ENCODE data around the gene KBTBD6.
"Not testable (repeated sequence)": the region's sequence is repeated elsewhere in the genome, so short reads cannot be mapped to it uniquely, and the experiment has no call there.

KBTBD6 gene

DNA sequence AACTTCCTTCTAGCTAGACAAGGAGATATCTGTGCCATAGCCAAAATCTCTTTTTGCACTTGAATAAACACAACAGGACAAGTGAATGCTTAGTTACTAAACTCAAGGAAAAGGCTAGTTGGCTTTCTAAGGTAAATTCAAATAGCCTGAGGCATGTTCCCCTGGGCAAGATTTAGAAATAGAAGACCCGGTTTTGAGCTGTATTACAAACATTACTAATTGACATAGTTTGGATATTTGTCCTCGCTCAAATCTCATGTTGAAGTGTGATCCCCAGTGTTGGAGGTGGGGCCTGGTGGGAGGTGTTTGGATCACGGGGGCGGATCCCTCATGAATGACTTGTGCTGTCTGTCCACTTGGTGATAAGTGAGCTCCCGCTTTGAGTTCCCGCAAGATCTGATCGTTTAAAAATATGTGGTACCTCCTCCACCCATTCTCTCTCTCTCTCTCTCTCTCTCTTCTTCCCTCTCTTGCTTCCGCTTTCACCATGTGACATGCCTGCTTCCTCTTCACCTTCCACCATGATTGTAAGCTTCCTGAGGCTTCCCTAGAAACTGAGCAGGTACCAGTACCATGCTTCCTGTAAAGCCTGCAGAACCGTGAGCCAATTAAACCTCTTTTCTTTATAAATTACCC is 3.9 kb upstream of the KBTBD6 start:
- no peak for DNase-seq (ENCODE audit: low read depth)

- no peak for DNase-seq (ENCODE audit: low read depth)
Observed at GRCh38 chr13:41133951-41134350, 1.3 kb upstream of the KBTBD6 start.

GRCh38 chr13:41131660-41132511 is 716 bp downstream of the KBTBD6 start:
- DNase-seq (ENCODE audit: low read depth), result not testable (repeated sequence)

GRCh38 chr13:41131189-41131588 is 1.4 kb downstream of the KBTBD6 start:
- DNase-seq (ENCODE audit: low read depth), result not testable (repeated sequence)

- DNase-seq (ENCODE audit: low read depth), result no peak
Observed at GRCh38 chr13:41130356-41130755, 2.2 kb downstream of the KBTBD6 start.

GRCh38 chr13:41127701-41128100 is 4.9 kb downstream of the KBTBD6 start:
- no peak for DNase-seq (ENCODE audit: low read depth)

DNA sequence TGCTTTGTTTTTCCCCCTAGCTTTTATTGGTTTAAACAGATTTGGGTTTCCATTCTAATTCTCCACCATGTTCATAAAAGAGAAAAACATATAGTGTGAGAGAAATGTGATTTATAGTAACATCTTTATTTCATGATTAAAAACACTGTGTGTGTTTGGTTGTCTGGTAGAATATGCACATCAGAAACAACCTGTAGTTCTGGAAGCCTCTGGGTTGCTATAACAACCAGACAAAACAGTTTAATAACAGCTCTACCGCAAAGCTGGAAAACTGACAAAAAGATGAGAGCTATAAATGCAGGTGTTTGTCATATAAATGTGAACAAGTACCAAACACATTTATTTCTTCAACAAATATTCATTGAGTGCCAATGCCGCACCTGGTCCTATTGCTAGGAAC is 9.8 kb downstream of the KBTBD6 start:
- no peak for DNase-seq (ENCODE audit: low read depth)

- DNase-seq (ENCODE audit: low read depth), result no peak
Observed at GRCh38 chr13:41117869-41118268, 14.7 kb downstream of the KBTBD6 start.

DNA sequence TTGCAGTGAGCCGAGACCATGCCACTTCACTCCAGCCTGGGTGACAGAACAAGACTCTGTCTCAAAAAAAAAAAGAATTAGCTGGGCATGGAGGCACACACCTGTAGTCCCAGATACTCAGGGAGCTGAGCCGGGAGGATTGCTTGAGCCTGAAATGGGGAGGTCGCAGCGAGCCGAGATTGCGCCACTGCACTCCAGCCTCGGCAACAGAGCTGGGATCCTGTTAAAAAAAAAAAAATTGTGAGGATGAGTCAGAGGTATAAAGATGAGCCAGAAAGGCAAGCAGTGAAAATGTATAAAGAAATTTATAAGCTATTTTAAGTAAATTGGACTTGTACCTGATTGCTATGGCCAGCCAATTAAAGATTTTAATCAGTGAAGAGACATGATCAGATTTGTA is 21.1 kb downstream of the KBTBD6 start:
- DNase-seq (ENCODE audit: low read depth), result no peak

DNA sequence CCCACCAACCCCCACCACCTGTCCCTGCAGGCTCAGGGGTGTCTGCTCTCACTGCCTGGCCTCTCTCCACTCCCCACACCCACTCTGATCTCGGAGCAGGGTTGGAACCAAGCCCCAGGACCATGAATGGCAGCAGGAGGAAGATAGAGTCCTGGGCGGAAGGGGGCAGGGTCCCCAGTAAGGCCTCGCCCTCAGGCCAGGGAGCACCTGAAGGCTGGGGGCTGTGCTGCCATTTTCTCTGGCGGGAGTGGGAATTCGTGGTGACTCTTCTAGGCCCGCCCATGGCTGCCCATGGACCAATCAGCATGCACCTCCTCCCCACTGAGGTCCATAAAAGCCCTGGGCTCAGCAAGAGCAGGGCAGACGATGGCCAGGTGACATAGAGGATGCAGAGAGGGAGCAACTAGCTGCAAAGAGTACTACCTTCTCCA is 25.0 kb downstream of the KBTBD6 start:
- no peak for DNase-seq (ENCODE audit: low read depth)

DNA sequence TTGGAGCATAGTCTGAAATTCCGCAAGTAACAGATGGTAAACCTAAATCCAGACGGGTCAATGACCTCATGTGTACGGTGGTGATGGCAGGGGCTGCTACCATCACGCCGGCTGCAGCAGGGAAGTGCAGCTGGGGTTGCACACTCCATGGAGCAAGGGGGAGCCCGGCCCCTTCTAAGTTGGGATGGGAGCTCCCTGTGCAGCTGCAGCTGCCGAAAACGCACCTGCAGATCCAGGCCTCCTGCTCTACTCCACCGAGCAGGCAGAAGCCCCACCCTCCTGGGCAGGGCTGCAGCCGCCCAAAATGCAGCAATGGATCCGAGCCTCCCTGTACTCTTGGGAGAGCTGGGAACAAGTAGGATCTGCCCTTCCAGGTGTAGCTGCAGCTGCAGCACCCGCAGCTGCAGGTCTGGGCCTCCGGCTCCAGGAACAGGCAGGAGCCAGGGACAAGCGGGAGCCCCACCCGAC is 25.5 kb downstream of the KBTBD6 start:
- no peak for DNase-seq (ENCODE audit: low read depth)

GRCh38 chr13:41099986-41100385 is 32.6 kb downstream of the KBTBD6 start:
- DNase-seq (ENCODE audit: low read depth), result no peak

GRCh38 chr13:41098761-41099160 is 33.8 kb downstream of the KBTBD6 start:
- no peak for DNase-seq (ENCODE audit: low read depth)

DNA sequence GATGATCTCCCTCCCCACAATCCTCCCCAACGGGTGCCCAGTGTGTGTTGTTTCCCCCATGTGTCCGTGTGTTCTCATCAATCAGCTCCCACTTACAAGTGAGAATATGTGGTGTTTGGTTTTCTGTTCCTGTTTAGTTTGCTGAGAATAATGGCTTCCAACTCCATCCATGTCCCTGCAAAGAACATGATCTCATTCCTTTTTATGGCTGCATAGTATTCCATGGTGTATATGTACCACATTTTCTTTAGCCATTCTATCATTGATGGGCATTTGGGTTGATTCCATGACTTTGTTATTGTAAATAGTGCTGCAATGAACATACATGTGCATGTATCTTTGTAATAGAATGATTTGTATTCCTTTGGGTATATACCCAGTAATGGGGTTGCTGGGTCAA is 36.9 kb downstream of the KBTBD6 start:
- DNase-seq (ENCODE audit: low read depth), result not testable (repeated sequence)

DNA sequence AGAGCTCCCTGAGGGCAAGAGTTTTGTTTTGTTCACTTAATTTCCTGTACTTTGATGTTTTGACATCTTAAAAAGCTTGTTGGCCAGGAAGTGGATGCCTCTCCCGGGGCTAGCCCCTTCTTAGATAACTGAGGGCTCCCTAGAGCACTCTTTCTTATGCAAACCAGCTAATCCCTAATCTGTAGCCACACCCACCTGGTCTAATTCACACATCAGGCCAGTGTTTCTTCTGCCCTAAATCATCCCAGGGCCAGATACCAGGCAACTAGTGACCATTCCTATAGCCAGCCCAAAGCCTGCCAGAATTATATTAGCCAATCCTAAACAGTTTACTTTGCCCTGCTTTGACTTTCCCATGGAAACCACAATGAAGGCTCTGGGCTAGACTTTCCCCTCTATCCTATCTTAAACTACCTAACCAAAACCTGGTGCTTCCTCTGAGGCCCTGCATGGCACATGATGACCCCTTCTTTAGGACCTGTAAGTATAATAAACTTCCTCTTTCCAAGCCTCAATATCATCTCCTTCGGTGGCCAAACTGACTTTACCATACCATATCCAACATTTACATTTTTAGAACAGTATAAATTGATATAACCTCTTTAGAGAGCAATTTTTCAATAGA is 46.5 kb downstream of the KBTBD6 start:
- no peak for DNase-seq (ENCODE audit: low read depth)

GRCh38 chr13:41079725-41080124 is 52.9 kb downstream of the KBTBD6 start:
- no peak for DNase-seq (ENCODE audit: low read depth)
